ENCODE results near the gene MYLIP.

DNA sequence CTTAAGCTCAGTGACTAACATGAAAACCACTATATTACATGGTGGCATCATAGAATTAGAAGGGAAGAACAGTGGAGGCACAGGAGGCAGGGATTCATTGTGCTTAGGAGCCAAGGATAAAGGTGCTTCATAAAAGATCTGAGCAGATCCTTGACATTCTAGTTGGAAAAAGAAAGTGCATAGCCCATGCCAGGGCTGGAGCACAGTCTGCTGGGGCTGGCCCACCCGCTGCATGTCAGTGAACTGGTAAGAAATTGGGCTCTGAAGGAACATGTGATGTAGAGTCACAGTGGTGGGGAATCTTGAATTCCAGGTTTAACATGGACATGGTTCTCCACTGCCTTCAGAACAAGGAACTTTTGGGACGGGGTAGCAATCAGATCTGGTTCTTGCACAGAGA lies 20.4 kb downstream of the MYLIP start:
- TF ChIP-seq, protein P1, sequence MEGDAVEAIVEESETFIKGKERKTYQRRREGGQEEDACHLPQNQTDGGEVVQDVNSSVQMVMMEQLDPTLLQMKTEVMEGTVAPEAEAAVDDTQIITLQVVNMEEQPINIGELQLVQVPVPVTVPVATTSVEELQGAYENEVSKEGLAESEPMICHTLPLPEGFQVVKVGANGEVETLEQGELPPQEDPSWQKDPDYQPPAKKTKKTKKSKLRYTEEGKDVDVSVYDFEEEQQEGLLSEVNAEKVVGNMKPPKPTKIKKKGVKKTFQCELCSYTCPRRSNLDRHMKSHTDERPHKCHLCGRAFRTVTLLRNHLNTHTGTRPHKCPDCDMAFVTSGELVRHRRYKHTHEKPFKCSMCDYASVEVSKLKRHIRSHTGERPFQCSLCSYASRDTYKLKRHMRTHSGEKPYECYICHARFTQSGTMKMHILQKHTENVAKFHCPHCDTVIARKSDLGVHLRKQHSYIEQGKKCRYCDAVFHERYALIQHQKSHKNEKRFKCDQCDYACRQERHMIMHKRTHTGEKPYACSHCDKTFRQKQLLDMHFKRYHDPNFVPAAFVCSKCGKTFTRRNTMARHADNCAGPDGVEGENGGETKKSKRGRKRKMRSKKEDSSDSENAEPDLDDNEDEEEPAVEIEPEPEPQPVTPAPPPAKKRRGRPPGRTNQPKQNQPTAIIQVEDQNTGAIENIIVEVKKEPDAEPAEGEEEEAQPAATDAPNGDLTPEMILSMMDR (IDR thresholded peaks at IDR 0.05) = no peak
- no peak for TF ChIP-seq EP300 (IDR thresholded peaks at IDR 0.05)
- TF ChIP-seq POLR2AphosphoS5 (IDR thresholded peaks at IDR 0.05) = no peak

Data from gastroesophageal sphincter (tissue), 3 donors.